Psoas muscle (tissue), 8 donors: Measurements from ENCODE around the gene TNIK. TPM values are rescaled to one million over a fixed set of nuclear protein-coding genes. Genes with fewer than 3 reads are reported as not detected.
"Not testable (repeated sequence)": the region's sequence is repeated elsewhere in the genome, so short reads cannot be mapped to it uniquely, and the experiment has no call there.

Experiments used
- ATAC-seq, 4 donors: fragments of 200-7000 bp; cut with Tn5 transposase; one replicate each; pipeline ENCODE4 v1.9.1; 2020; ENCODE audit warnings: moderate library complexity in 3 of 4, mild to moderate bottlenecking in 2 of 4
- DNase-seq, 2 donors: peaks; one replicate each; pipeline ENCODE4 v3.0.0-alpha.2; 2020
- H3K27ac ChIP-seq: fragments of 200-600 bp; one replicate; pipeline ENCODE4 v1.8.0; 2022
- H3K27me3 ChIP-seq, 3 donors: fragments of 200-600 bp in 1 of 3; one replicate each; pipeline versions ENCODE4 v1.6.1 to v1.8.0; 2013 to 2022; ENCODE audit warnings: low read length in 2 of 3, mild to moderate bottlenecking in 2 of 3, moderate library complexity in 1 of 3; ENCODE audit not compliant: insufficient read depth in 3 of 3
- H3K36me3 ChIP-seq, 2 donors: fragments of 200-600 bp in 1 of 2; one replicate each; pipeline versions ENCODE4 v1.6.1 to v1.8.0; 2013 to 2022; ENCODE audit warnings: low read depth in 1 of 2, mild to moderate bottlenecking in 1 of 2, moderate library complexity in 1 of 2; ENCODE audit not compliant: insufficient read depth in 1 of 2
- H3K4me1 ChIP-seq: fragments of 200-600 bp; one replicate; pipeline ENCODE4 v1.8.0; 2022
- H3K4me3 ChIP-seq: fragments of 200-600 bp; one replicate; pipeline ENCODE4 v1.8.0; 2022; ENCODE audit warnings: mild to moderate bottlenecking
- H3K9me3 ChIP-seq: fragments of 200-600 bp; one replicate; pipeline ENCODE4 v1.8.0; 2022
- CTCF ChIP-seq: fragments of 200-600 bp; IDR thresholded peaks from one replicate; pipeline ENCODE4 v1.8.0; 2022; ENCODE audit warnings: antibody characterized with exemption
- WGBS, 3 donors: extraction: QIAGEN DNeasy Blood & Tissue Kit; methylation state at CpG; one replicate each; pipeline versions ENCODE4 v1.1.6 to v1.1.7; 2013; 5-methylcytosine and 5-hydroxymethylcytosine counted together
- intact Hi-C, 2 donors: fragments of 100-400 bp; cut with DNase I; formaldehyde crosslinking; loops; one replicate each; pipeline versions ENCODE4 v1.11.0 to v1.14.2; 2022
- polyA plus RNA-seq, 3 donors: library from polyadenylated mRNA; stranded (reverse); fragments of 200-250 nt; gene quantifications; one replicate each; pipeline ENCODE4 v1.2.3, GENCODE V29; 2013
- total RNA-seq, 4 donors: library from RNA; stranded (reverse); fragmentation: NEBNext Ultra II Directional in 2 of 4; extraction: Animal tissue kit (Norgen Biotek cat#: 25700) in 2 of 4; gene quantifications; one replicate each; pipeline versions ENCODE4 v1.2.1 to v1.2.4, GENCODE V29; 2021 to 2023
- donor health status: healthy with polysubstance abuse.
- donor health status: DM: no; HTN: no; CAD: no; lungs with moderate emphysema.
- donor health status: Bipolar disorder and iron deficiency.
- donor health status: healthy.
- donor health status: DM: yes; HTN: yes; CAD: no.
- donor health status: DM: no; HTN: no; CAD: no.
- donor health status: DM: no; HTN: no; CAD: no.
- donor health status: DM: yes; HTN: yes; CAD: no.

The TNIK gene
- total and polyA plus RNA-seq, 7 donors: 9.9 to 32.4 (median 12.5) TPM

GRCh38 chr3:171121801-171122200 is 338.4 kb downstream of the TNIK start:
- ATAC-seq: no peak
- Histone ChIP-seq H3K36me3 (peaks cover 3 to 59% of the 10 kb centered on the region in 2 donors), H3K4me3 (no peak overlapping the region), H3K4me1 (no peaks in the 10 kb centered on the region), H3K27me3 (no peaks in the 10 kb centered on the region), H3K9me3 (no peaks in the 10 kb centered on the region), H3K27ac (no peak overlapping the region)
- intact Hi-C loops: no loop called here
- TF ChIP-seq CTCF: no peak
- no peak for DNase-seq

- ATAC-seq, H3K27ac ChIP-seq, H3K4me3 ChIP-seq, intact Hi-C loops, DNase-seq, H3K27me3 ChIP-seq, H3K4me1 ChIP-seq, H3K9me3 ChIP-seq: not testable (repeated sequence)
- 95 to 98% (median 98%) methylated on average over 3 of the region's 3 CpGs for WGBS, 3 donors
- peaks cover 0 to 36% of the 10 kb centered on the region in 2 donors for H3K36me3 ChIP-seq
These were observed 340.8 kb downstream of the TNIK start for GRCh38 chr3:171119402-171119801.

GRCh38 chr3:171118993-171119392 is 341.2 kb downstream of the TNIK start:
- H3K4me3 ChIP-seq, H3K4me1 ChIP-seq, ATAC-seq, H3K27me3 ChIP-seq, DNase-seq, H3K9me3 ChIP-seq, H3K27ac ChIP-seq, intact Hi-C loops: not testable (repeated sequence)
- H3K36me3 ChIP-seq: peaks cover 0 to 32% of the 10 kb centered on the region in 2 donors
- 69 to 91% (median 90%) methylated on average over 2 to 3 of the region's 3 CpGs for WGBS, 3 donors

- no peak for TF ChIP-seq CTCF
- Histone ChIP-seq H3K4me3 (no peak overlapping the region), H3K27ac (no peak overlapping the region), H3K36me3 (peaks cover 0 to 11% of the 10 kb centered on the region in 2 donors), H3K27me3 (no peaks in the 10 kb centered on the region), H3K4me1 (no peaks in the 10 kb centered on the region), H3K9me3 (no peaks in the 10 kb centered on the region)
- ATAC-seq (peak in 2 of 4 donors; percentile 62 to 64), DNase-seq (no peak)
- 63 to 75% (median 66%) methylated on average over 2 of the region's 2 CpGs for WGBS, 3 donors
- intact Hi-C loops: no loop called here
These were observed 343.3 kb downstream of the TNIK start for GRCh38 chr3:171116824-171117395.

- intact Hi-C loops: no loop called here
- Histone ChIP-seq H3K4me1 (no peaks in the 10 kb centered on the region), H3K27ac (no peak overlapping the region), H3K9me3 (no peaks in the 10 kb centered on the region), H3K27me3 (no peaks in the 10 kb centered on the region), H3K4me3 (no peak overlapping the region), H3K36me3 (peaks cover 0 to 7% of the 10 kb centered on the region in 2 donors)
- ATAC-seq (no peak), DNase-seq (no peak)
- TF ChIP-seq CTCF: no peak
These were observed 343.8 kb downstream of the TNIK start for GRCh38 chr3:171116365-171116764.

- WGBS, 3 donors: 30 to 36% (median 33%) methylated on average over 2 of the region's 2 CpGs
- no peak for TF ChIP-seq CTCF
- no peak overlapping the region for H3K27ac ChIP-seq
- no peaks in the 10 kb centered on the region for H3K4me1 ChIP-seq
- no peaks in the 10 kb centered on the region for H3K9me3 ChIP-seq
- no peak overlapping the region for H3K4me3 ChIP-seq
- H3K36me3 ChIP-seq: peaks cover 0 to 6% of the 10 kb centered on the region in 2 donors
- intact Hi-C loops: no loop called here
- H3K27me3 ChIP-seq: no peaks in the 10 kb centered on the region
- ATAC-seq (peak; percentile 19 to 49 (median 34)), DNase-seq (no peak)
These were observed 344.5 kb downstream of the TNIK start for GRCh38 chr3:171115667-171116066.
